Effector CD8-positive, alpha-beta T cell (primary cell): ENCODE data around the gene RAI1.

Experiments
- DNase-seq: peaks from one replicate; lab custom pipeline; 2025; lab: John Stamatoyannopoulos, UW

Gene RAI1

DNA sequence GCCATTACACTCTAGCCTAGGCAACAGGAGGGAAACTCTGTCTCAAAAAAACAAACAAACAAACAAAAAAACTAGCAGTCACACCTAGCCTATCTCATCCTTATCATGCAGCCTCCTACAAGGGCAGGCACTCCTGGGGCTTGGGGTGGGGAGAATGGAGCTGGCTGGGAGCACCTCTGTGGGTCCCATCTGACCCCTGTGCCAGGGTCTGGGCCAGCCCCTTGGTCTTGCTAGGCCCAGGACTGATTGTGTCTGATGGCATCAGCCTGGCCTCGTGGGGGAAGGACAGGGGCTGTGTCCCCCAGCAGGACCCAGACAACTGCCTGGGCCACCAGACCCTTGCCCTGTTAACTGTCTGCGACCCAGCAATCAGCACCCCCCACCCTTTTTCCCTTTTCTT is 105.7 kb downstream of the RAI1 start:
- DNase-seq, result no peak

GRCh38 chr17:17787568-17787967 is 106.3 kb downstream of the RAI1 start:
- DNase-seq, result no peak

GRCh38 chr17:17788967-17789366 is 107.7 kb downstream of the RAI1 start:
- DNase-seq, result no peak

DNA sequence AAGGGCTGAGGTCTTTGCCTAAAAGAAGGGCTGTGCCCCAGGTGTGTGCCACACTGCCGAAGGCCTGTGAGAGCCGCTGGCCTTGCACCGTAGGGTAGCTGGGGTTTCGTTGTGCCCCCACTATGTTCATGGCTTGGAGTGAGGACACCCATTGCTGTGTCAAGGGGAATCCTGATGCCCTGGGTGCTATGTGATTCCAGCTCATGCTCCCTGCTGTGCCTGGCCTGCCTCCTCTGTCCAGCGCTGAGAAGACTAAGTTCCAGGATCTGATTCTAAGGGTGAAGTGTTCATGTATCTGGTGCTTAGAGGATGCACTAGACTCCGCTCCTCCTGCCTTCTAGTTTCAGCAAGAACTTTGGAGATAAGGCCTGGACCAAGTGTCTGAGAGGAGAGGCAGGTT is 108.2 kb downstream of the RAI1 start:
- no peak for DNase-seq

DNA sequence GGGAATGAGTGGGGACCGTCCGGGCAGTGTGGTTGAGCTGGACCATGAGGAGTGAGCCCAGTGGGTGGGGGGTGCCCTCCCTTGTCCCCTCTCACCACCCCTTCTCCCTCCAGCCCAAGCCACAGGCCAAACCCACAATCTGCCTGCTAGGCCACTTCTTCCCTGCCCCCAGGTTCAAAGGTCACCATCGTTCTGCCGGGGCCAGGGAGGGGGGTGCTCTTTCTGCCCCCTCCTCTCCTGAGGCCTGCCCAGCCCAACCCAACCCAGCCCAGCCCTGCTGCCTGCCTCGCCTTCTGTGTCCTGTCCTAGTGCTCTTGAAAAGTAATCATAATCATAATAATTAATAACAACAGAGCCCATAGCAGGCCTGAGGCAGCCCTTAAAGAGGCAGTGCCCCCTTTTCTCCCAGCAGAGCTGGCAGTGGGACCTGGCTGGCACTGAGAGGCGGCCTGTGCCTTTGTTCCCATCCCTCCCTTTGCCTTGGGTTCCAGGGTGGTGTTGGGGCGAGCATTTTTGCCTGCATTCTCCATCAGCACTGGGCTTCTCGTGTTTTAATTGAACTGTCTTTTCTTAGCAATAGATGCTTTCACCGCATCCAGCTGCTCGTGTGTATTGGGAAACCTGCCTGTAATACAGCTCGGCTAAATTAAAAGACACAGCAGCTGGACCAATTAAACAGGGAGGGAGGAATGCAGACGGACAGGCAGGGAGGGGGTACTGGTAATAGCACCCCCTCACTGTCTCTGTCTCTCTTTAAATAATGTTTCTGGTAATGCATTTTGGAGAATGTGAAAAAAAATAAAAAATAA is 108.8 kb downstream of the RAI1 start:
- DNase-seq, result no peak

DNA sequence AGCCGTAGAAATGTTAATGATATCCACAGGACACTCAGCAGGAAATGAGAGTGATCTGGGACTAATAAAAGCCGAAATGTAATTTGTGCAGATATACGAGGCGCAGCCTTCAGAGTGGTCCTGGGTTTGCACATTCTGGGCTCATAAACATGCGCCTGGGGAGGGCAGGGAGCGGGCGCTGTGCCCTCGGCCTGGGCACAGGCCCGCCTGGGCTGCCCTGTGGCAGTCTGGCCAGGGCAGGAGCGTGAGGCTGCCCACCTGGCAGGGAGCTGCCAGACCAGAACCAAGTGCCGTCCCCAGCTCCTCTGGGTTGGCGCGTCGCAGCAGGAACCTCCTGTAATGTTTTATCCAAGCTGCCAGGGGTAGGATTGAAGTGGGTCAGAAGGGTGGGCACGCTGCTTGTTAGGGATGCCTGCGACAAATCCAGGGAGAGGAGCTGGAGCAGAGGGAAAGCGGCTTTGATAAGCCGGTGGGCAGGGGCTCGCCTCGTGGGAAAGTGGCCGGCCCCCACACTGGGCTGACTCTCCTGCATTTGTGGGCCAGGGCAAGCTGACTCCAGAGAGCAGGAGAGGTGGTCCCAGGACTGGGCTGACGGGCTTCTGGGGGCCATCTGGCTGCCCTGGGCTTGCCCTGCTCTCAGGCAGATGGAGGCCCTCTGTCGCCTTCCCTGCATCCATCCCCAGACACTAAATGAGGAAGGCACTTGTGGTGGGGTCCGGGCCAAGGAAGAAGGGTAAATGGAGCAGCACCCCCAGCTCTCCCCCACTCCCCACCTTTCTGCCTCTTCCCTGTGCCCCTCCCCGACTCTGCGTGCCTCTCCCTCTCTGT is 109.6 kb downstream of the RAI1 start:
- DNase-seq, result no peak

DNA sequence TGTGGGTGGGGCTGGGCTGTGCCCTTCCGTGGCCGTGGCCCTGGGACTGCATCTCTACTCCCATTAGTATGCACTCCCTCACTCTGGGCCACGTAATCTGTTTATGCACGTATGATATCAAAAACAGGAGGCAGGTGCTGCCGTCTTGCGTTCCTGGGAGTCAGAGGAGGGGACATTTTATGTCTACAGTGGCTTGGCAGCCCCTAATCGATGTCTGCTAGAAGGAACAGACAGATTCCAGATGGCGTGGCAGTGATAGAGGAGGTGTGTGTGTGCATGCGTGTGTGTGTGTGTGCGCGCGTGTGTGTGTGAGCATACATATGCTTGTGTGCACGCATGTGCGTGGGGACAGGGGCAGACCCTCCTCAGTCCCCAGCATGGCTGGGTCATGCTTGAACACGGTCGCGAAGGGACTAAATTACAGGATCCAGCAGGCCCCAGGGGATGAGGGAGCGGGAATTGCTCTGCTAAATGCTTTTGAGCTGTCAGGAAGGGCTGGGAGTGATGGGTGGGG is 110.8 kb downstream of the RAI1 start:
- no peak for DNase-seq

GRCh38 chr17:17792551-17793377 is 111.5 kb downstream of the RAI1 start:
- DNase-seq, result peak; percentile 37

DNA sequence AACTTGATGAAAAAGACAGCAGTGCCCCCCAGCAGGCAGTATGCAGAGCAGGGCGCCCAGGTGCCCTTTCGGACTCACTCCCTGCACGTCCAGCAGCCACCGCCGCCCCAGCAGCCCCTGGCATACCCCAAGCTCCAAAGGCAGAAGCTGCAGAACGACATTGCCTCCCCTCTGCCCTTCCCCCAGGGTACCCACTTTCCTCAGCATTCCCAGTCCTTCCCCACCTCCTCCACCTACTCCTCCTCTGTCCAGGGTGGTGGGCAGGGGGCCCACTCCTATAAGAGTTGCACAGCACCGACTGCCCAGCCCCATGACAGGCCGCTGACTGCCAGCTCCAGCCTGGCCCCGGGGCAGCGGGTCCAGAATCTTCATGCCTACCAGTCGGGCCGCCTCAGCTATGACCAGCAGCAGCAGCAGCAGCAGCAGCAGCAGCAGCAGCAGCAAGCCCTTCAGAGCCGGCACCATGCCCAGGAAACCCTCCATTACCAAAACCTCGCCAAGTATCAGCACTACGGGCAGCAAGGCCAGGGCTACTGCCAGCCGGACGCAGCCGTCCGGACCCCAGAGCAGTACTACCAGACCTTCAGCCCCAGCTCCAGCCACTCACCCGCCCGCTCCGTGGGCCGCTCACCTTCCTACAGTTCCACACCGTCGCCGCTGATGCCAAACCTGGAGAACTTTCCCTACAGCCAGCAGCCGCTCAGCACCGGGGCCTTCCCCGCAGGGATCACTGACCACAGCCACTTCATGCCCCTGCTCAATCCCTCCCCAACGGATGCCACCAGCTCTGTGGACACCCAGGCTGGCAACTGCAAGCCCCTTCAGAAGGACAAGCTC is 112.3 kb downstream of the RAI1 start:
- DNase-seq, result no peak

DNA sequence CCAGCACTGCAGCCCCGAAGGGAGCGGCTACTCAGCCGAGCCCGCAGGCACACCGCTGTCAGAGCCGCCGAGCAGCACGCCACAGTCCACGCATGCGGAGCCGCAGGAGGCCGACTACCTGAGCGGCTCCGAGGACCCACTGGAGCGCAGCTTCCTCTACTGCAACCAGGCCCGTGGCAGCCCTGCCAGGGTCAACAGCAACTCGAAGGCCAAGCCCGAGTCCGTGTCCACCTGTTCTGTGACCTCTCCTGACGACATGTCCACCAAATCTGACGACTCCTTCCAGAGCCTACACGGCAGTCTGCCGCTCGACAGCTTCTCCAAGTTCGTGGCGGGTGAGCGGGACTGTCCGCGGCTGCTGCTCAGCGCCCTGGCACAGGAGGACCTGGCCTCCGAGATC is 113.1 kb downstream of the RAI1 start:
- DNase-seq, result no peak

DNA sequence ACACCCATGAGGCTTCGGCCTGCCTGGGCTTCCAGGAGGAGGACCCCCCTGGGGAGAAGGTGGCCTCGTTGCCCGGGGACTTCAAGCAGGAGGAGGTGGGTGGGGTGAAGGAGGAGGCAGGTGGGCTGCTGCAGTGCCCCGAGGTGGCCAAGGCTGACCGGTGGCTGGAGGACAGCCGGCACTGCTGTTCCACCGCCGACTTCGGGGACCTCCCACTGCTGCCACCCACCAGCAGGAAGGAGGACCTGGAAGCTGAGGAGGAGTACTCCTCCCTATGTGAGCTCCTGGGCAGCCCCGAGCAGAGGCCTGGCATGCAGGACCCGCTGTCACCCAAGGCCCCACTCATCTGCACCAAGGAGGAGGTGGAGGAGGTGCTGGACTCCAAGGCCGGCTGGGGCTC is 114.0 kb downstream of the RAI1 start:
- no peak for DNase-seq

DNA sequence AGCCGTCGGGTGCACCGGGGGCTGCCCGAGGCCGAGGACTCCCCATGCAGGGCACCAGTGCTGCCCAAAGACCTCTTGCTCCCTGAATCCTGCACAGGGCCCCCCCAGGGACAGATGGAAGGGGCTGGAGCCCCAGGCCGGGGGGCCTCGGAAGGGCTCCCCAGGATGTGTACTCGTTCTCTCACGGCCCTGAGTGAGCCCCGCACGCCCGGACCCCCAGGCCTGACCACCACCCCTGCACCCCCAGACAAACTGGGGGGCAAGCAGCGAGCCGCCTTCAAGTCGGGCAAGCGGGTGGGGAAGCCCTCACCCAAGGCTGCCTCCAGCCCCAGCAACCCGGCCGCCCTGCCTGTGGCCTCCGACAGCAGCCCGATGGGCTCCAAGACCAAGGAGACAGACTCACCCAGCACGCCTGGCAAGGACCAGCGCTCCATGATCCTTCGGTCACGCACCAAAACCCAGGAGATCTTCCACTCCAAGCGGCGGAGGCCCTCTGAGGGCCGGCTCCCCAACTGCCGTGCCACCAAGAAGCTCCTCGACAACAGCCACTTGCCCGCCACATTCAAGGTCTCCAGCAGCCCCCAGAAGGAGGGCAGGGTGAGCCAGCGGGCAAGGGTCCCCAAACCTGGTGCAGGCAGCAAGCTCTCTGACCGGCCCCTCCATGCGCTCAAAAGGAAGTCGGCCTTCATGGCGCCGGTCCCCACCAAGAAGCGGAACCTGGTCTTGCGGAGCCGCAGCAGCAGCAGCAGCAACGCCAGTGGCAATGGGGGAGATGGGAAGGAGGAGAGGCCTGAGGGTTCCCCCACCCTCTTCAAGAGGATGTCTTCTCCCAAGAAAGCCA is 114.9 kb downstream of the RAI1 start:
- no peak for DNase-seq

DNA sequence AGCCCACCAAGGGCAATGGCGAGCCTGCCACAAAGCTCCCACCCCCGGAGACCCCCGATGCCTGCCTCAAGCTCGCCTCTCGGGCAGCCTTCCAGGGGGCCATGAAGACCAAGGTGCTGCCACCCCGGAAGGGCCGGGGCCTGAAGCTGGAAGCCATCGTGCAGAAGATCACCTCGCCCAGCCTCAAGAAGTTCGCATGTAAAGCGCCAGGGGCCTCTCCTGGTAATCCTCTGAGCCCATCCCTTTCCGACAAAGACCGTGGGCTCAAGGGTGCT is 115.5 kb downstream of the RAI1 start:
- DNase-seq, result no peak

- no peak for DNase-seq
These were observed 116.0 kb downstream of the RAI1 start for GRCh38 chr17:17797119-17797809.

- no peak for DNase-seq
These were observed 116.8 kb downstream of the RAI1 start for GRCh38 chr17:17798010-17798556.

DNA sequence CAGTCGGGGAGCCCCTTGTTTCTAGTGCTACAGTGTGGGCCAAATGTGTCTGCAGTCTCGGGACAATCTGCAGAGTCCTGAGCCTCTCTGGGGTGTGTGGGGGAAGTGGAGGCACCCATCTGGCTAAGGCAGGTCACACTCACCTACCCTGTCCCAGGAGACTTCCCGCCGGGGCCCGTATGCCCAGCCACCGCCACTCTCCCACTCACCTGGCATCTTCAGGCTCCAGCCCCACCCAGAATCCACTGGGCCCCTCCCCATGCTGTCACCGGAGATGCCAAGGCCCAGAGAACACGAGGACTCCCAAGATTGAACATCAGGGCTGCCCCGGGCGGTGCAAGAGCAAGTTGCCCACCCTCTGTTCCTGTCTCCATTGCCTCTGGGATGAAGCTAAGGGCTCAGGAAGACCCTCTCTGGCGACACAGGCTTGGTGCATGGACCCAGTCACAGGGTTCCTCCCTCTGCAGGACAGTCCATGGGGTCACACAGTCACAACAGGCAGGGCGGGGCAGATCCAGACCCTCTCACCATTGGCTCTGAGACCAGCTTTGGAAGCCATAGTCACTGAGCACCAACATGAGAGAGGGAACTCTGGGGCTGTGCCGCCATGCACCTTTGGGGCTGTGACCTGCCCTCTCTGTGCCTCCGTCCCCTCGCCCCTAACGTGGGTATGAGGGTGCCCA is 117.5 kb downstream of the RAI1 start:
- DNase-seq, result no peak

DNA sequence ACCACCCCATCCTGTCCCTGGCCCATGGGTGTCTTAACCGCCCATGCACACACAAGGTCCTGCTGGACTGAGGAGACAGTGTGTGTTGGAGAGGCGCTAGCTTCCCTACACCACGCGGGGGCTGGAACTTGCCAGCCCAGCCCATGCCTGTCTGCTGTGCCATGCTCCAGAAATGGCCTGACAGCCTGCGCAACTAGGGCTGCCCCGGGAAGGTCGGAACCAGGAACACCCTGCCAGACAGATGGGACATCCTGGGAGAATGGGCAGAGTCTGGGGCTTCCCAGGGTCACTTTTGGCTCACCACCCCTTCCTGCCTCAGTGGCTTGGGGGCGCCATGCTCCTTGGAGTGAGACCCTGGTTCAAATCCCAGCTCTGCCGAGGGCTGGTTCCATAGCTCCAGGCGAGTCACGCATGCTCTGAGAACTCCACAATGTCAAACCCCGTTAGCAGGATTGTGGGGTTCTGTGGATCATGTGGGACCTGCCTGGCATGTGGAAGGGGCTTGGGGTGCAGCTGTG is 119.3 kb downstream of the RAI1 start:
- no peak for DNase-seq

DNA sequence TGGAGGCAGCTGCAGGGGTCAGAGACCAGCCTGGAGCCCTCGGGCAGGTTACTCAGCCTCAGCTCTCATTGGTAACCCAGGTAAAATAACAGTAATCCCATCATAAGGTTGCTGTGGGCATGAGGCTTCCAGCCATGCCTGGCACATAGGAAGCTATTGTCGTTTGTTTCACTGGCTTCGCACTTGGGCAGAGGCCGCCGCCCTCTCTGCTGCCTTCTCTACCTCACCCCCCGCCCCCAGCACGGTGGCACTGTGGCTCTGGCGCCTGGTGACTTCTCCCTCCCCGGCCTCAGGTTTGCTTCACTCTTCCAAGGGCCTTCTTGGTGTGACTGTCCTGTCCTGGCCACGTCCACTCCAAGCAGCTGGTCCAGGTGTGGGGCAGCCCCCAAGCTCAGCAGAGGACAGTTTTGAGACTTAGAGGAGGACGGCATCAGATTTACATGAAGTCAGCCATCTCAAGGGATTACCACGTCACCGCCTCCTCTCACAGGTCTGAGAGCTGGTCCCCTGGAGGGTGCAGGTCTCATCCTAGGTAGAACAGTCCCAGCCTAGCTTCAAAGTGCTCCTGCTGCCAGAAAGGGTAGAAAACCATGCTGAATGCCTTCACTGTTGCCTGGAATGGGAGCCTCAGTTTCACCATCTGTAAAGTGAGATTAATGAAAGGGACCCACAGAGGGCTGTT is 120.7 kb downstream of the RAI1 start:
- no peak for DNase-seq
